GM18861 (cell line): ENCODE results near the gene OR52W1.
"Not testable (repeated sequence)": the region's sequence is repeated elsewhere in the genome, so short reads cannot be mapped to it uniquely, and the experiment has no call there.

Experiments used
- ATAC-seq: cut with Tn5 transposase; IDR thresholded peaks from one replicate; pipeline ENCODE4 v1.9.1; 2021; ENCODE audit not compliant: unreplicated experiment

Gene OR52W1

GRCh38 chr11:6216501-6216900 is 17.5 kb downstream of the OR52W1 start:
- ATAC-seq, result no peak

GRCh38 chr11:6217722-6218121 is 18.7 kb downstream of the OR52W1 start:
- no peak for ATAC-seq

- ATAC-seq, result no peak
These were observed 20.3 kb downstream of the OR52W1 start for GRCh38 chr11:6219359-6219758.

- no peak for ATAC-seq
These were observed 24.8 kb downstream of the OR52W1 start for GRCh38 chr11:6223854-6224253.

GRCh38 chr11:6224421-6224820 is 25.4 kb downstream of the OR52W1 start:
- no peak for ATAC-seq

GRCh38 chr11:6225024-6225423 is 26.0 kb downstream of the OR52W1 start:
- ATAC-seq, result no peak

GRCh38 chr11:6225896-6226295 is 26.9 kb downstream of the OR52W1 start:
- no peak for ATAC-seq

- ATAC-seq, result no peak
These were observed 29.5 kb downstream of the OR52W1 start for GRCh38 chr11:6228520-6228919.

- ATAC-seq, result no peak
These were observed 30.9 kb downstream of the OR52W1 start for GRCh38 chr11:6229911-6230310.

GRCh38 chr11:6232899-6233298 is 33.9 kb downstream of the OR52W1 start:
- no peak for ATAC-seq

GRCh38 chr11:6233984-6234386 is 35.0 kb downstream of the OR52W1 start:
- ATAC-seq, result no peak

- peak; percentile 96 for ATAC-seq
These were observed 35.5 kb downstream of the OR52W1 start, which contains the start of gene FHIP1B for GRCh38 chr11:6234387-6235107. Gene FHIP1B, minus strand, starts transcription at chr11:6234636. Its CDS starts 10,120 bp downstream, at chr11:6224516.

GRCh38 chr11:6237266-6237665 is 38.2 kb downstream of the OR52W1 start:
- ATAC-seq, result no peak

GRCh38 chr11:6237761-6238302 is 38.8 kb downstream of the OR52W1 start:
- no peak for ATAC-seq

GRCh38 chr11:6238902-6239301 is 39.9 kb downstream of the OR52W1 start, which contains the start of gene CNGA4:
Gene CNGA4, plus strand, starts transcription at chr11:6239089. Its CDS starts 118 bp downstream, at chr11:6239207.
- no peak for ATAC-seq

- ATAC-seq, result no peak
These were observed 41.1 kb downstream of the OR52W1 start for GRCh38 chr11:6240139-6240538.

- no peak for ATAC-seq
These were observed 41.8 kb downstream of the OR52W1 start for GRCh38 chr11:6240781-6241180.

- ATAC-seq, result no peak
These were observed 42.3 kb downstream of the OR52W1 start for GRCh38 chr11:6241316-6241715.

GRCh38 chr11:6245536-6245935 is 46.5 kb downstream of the OR52W1 start:
- no peak for ATAC-seq

- ATAC-seq, result no peak
These were observed 49.2 kb downstream of the OR52W1 start for GRCh38 chr11:6248248-6248647.

GRCh38 chr11:6248897-6249296 is 49.9 kb downstream of the OR52W1 start:
- not testable (repeated sequence) for ATAC-seq
